LNCAP (cell line): ENCODE data around the gene UBL5.

Experiments used
- CTCF ChIP-seq: fragments of 450-650 bp; IDR thresholded peaks from 2 replicates; pipeline ENCODE4 v1.5.1; 2017; ENCODE audit warnings: mild to moderate bottlenecking

Gene UBL5

GRCh38 chr19:9834307-9834725, 6.6 kb downstream of the UBL5 start:
- no peak for TF ChIP-seq CTCF

GRCh38 chr19:9834726-9835506, 7.2 kb downstream of the UBL5 start, which contains the start of gene PIN1:
PIN1 (plus strand) TSS chr19:9835318; CDS start chr19:9835345, 27 bp downstream.
- TF ChIP-seq CTCF, result peak; percentile 45

GRCh38 chr19:9835507-9835949, 7.8 kb downstream of the UBL5 start:
- no peak for TF ChIP-seq CTCF

- TF ChIP-seq CTCF, result peak; percentile 10; the same call in 1 of the 2 replicates
These were observed 8.3 kb downstream of the UBL5 start for GRCh38 chr19:9836021-9836420.

GRCh38 chr19:9838324-9838723, 10.6 kb downstream of the UBL5 start:
- no peak for TF ChIP-seq CTCF

GRCh38 chr19:9839415-9839814, 11.7 kb downstream of the UBL5 start:
- no peak for TF ChIP-seq CTCF

GRCh38 chr19:9842834-9843625, 15.3 kb downstream of the UBL5 start:
- TF ChIP-seq CTCF, result no peak
